ENCODE data around the gene NOL9. TPM values are rescaled to one million over a fixed set of nuclear protein-coding genes. Genes with fewer than 3 reads are reported as not detected.

NOL9 gene
- total RNA-seq, 4 donors from 2014 or later = 17.9 to 30.9 (median 26.0) TPM

DNA sequence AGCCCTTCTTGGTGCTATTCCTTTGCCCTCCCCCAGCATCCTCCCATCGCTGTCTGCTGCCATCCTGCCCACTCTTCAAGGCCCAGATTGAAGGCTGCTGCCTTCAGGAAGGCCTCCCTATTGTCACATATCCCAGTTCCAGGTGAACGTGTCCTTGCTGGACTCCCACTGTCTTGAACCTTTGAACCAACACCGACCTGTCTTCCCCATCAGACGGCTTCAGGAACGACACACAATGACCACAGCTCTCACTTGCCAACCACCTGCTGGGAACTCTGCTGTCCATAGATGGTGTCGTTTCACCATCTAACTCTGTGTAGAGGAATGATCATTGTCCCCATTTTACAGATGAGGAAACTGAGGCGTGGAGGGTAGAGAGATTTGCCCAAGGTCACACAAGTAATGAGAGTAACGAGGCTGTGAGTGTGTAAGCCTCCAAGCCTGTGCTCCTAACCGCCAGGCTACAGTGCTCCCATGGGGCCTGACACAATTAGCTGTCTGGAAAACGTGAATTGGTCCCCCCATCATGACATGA, 53.0 kb downstream of the NOL9 start:
- Histone ChIP-seq H3K27me3 (peaks cover 0 to 14% of the 10 kb centered on the region in 2 donors), H3K9me3 (no peaks in the 10 kb centered on the region), H3K4me3 (no peak overlapping the region), H3K36me3 (no peaks in the 10 kb centered on the region), H3K27ac (peak overlapping the region; percentile 17 to 92 (median 68)), H3K4me1 (peaks cover 0 to 87% (median 43%) of the 10 kb centered on the region in 4 donors)
- TF ChIP-seq POLR2A (IDR thresholded peaks at IDR 0.05) (no peak), EP300 (IDR thresholded peaks at IDR 0.05) (no peak)
- TF ChIP-seq, protein P1, sequence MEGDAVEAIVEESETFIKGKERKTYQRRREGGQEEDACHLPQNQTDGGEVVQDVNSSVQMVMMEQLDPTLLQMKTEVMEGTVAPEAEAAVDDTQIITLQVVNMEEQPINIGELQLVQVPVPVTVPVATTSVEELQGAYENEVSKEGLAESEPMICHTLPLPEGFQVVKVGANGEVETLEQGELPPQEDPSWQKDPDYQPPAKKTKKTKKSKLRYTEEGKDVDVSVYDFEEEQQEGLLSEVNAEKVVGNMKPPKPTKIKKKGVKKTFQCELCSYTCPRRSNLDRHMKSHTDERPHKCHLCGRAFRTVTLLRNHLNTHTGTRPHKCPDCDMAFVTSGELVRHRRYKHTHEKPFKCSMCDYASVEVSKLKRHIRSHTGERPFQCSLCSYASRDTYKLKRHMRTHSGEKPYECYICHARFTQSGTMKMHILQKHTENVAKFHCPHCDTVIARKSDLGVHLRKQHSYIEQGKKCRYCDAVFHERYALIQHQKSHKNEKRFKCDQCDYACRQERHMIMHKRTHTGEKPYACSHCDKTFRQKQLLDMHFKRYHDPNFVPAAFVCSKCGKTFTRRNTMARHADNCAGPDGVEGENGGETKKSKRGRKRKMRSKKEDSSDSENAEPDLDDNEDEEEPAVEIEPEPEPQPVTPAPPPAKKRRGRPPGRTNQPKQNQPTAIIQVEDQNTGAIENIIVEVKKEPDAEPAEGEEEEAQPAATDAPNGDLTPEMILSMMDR (IDR thresholded peaks at IDR 0.05) = no peak
- no peak for DNase-seq (ENCODE audit: low spot score in 2 of 2)
- WGBS, 2 donors = 65 to 71% methylated on average over 10 of the region's 10 CpGs

DNA sequence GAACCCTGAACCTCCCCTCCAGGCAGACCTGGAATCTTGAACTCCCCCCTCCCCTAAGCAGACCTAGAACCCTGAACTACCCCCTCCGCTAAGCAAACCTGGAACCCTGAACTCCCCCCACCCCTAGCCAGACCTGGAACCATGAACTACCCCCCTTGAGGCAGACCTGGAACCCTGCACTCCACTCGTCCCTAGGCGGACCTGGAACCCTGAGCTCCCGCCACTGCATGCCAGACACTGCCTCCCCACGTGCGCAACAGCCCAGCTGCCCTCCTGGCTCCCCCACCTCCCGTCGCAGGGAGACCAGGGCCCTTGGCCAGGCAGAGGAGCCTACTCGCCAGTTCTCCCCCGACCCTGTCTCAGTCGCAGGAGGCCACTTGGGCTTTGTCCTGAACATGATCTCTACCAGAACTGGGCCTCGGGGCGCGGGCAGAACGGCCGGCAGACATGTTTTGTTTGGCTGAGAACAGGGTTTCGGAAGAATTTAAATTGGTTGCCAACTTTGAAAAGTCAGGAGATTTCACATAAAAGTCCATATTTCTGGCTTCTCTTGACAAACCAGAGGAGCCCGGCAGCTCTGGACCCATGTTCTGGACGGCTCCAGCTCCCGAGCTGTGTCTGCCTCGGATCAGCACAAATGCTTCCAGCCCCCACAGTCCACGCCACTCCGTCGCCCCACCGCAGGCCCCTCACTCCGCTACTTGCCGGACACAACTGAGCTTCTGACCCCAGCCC, 53.6 kb downstream of the NOL9 start:
- no peak for DNase-seq (ENCODE audit: low spot score in 2 of 2)
- Histone ChIP-seq H3K4me3 (no peak overlapping the region), H3K9me3 (no peaks in the 10 kb centered on the region), H3K27me3 (peaks cover 0 to 17% of the 10 kb centered on the region in 2 donors), H3K27ac (peak overlapping the region; percentile 39 to 92 (median 68)), H3K36me3 (no peaks in the 10 kb centered on the region), H3K4me1 (peaks cover 0 to 89% (median 41%) of the 10 kb centered on the region in 4 donors)
- WGBS, 2 donors = 23 to 31% methylated on average over 21 to 27 of the region's 27 CpGs
- TF ChIP-seq EP300 (IDR thresholded peaks at IDR 0.05) = no peak
- TF ChIP-seq POLR2A (IDR thresholded peaks at IDR 0.05) = no peak
- TF ChIP-seq, protein P1 (IDR thresholded peaks at IDR 0.05) = no peak

DNA sequence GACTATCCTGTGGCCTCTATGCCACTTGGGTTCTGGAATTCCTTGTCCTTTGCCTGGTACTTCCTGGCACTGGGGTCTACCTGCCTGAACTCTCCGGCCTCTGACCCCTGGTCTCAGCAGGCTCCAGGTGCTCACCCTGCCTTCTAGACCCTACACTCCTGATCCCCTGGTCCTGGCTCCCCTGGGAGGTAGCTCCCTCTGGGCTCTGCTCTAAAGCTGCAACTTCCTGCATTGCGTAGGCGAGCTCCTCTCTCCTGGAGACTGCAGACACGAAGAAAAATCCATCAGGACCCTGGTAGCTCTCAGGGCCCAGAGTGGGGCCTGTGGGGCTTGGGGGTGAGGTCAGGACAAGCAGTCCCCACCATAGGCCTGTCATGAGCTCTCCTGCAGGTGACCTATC, 55.0 kb downstream of the NOL9 start:
- 88 to 96% methylated on average over 4 of the region's 4 CpGs for WGBS, 2 donors
- no peaks in the 10 kb centered on the region for H3K36me3 ChIP-seq
- H3K27me3 ChIP-seq = peaks cover 0 to 24% of the 10 kb centered on the region in 2 donors
- no peak for DNase-seq (ENCODE audit: low spot score in 2 of 2)
- H3K27ac ChIP-seq = peak overlapping the region in 3 of 4 donors; percentile 10 to 89 (median 33)
- H3K4me1 ChIP-seq = peaks cover 0 to 92% (median 41%) of the 10 kb centered on the region in 4 donors
- TF ChIP-seq EP300 (IDR thresholded peaks at IDR 0.05) (no peak), POLR2A (IDR thresholded peaks at IDR 0.05) (no peak)
- TF ChIP-seq, protein P1 (IDR thresholded peaks at IDR 0.05) = no peak
- no peak overlapping the region for H3K4me3 ChIP-seq
- H3K9me3 ChIP-seq = no peaks in the 10 kb centered on the region

DNA sequence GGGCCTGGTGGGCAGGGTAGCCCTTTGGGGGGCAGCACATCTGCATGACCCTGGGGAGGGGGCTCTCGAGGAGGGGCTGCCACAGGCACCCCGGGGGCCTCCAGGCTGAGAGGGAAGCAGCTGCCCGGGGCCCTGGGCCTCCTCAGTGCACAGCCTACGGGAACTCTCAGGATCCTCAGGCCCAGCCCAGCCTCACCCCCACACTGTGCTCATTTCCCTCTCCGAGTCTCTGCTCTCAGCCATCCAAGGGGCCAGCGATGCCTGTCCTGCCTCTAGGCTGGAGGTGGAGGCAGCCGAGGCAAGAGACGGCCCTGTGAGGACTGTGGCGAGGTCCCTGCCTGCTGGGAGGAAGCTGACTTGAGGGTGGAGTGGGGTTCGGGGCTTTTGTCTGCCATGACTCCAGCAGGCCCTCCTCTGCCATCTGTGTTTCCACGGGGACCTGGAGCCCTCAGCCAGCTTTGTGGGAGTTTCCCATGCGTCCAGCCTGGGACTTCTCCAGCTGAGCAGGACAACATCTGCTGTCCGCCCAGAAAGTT, 55.7 kb downstream of the NOL9 start:
- no peaks in the 10 kb centered on the region for H3K9me3 ChIP-seq
- peaks cover 0 to 85% (median 41%) of the 10 kb centered on the region in 4 donors for H3K4me1 ChIP-seq
- 53 to 57% methylated on average over 3 to 7 of the region's 13 CpGs for WGBS, 2 donors
- no peak overlapping the region for H3K4me3 ChIP-seq
- peak overlapping the region in 3 of 4 donors; percentile 5 to 89 (median 62) for H3K27ac ChIP-seq
- DNase-seq (ENCODE audit: low spot score in 2 of 2) = no peak
- TF ChIP-seq EP300 (IDR thresholded peaks at IDR 0.05) = no peak
- TF ChIP-seq, protein P1 (IDR thresholded peaks at IDR 0.05) = no peak
- no peak for TF ChIP-seq POLR2A (IDR thresholded peaks at IDR 0.05)
- H3K27me3 ChIP-seq = peaks cover 0 to 24% of the 10 kb centered on the region in 2 donors
- H3K36me3 ChIP-seq = no peaks in the 10 kb centered on the region

Data from tibial nerve (tissue), 4 donors.